ENCODE data around the gene DVL3.
"Not testable (repeated sequence)": the region's sequence is repeated elsewhere in the genome, so short reads cannot be mapped to it uniquely, and the experiment has no call there.

DVL3 gene

DNA sequence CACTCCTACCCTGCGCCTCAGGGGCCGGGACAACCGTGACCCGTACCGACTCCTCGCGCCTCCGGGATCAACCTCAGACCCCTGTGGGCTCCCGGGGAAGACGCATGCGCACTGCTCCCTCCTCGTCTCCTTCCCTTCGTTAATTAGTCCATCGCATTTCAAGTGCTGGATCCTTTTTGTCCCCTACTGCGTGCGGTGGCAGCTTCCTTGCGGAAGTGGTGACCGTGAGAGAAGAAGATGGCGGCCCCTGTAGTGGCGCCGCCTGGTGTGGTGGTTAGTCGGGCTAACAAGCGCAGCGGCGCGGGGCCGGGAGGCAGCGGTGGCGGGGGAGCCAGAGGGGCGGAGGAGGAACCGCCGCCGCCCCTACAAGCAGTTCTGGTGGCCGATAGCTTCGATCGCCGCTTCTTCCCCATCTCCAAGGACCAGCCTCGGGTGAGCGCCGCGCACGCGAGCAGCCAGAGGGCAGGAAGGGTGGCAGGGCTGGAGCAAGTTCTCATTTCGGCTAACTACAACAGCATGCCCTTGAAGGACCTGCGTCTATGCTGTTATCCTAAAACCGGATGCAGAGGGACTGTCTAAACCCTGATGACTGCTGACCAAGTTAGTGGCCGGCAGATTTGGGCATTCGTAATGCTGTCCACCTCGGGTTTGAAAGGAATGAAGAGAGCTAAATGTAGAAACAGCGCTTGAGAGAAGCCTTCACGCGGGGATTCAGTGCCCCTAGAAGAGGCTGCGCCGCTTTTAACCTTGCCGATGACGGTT is 19.8 kb upstream of the DVL3 start, which contains the start of gene EIF2B5:
EIF2B5 (plus strand) TSS at position 210 of the 762 bp plus-strand sequence; CDS start at position 238, 28 bp downstream.
- peak within 1 kb of the TSS; percentile 93 to 99 for H3K4me3 ChIP-seq (ENCODE audit: low read length in 2 of 2)
- H3K9ac ChIP-seq (ENCODE audit: low read length in 2 of 2) = peak within 1 kb of the TSS; percentile 88 to 98
- H3K9me3 ChIP-seq (ENCODE audit: control insufficient read depth in 2 of 2, low read length in 2 of 2) = no peaks in the 10 kb centered on the region
- peaks cover 28% of the 10 kb centered on the region for H3K4me1 ChIP-seq (ENCODE audit: control insufficient read depth, insufficient read depth, low read length)
- no peaks in the 10 kb centered on the region for H3K27me3 ChIP-seq (ENCODE audit: control insufficient read depth in 1 of 2, insufficient read depth in 2 of 2, low read length in 2 of 2)
- peak within 1 kb of the TSS; percentile 79 for H3K27ac ChIP-seq (ENCODE audit: low read length)
- peaks cover 4 to 7% of the 10 kb centered on the region in 2 donors for H3K36me3 ChIP-seq (ENCODE audit: control insufficient read depth in 2 of 2, insufficient read depth in 2 of 2, low read length in 2 of 2)

DNA sequence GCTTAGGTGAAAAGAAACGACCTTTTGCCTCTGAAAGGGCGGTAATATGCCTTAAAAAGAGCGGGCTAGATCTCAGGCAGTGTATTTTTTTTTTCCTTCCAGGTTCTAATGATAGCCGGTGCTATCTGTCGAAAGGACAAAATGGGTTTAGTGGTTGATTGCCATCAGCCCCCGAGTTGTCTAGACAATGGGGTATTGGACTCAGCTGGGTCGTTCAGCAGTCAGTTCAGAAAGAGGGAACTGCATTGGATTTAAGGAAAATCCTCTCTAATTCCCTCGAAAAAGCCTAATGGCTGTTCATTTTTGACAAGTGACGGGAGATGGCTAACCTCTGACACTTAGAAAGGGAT is 19.3 kb upstream of the DVL3 start:
- H3K27ac ChIP-seq (ENCODE audit: low read length) = peak overlapping the region; percentile 79

DNA sequence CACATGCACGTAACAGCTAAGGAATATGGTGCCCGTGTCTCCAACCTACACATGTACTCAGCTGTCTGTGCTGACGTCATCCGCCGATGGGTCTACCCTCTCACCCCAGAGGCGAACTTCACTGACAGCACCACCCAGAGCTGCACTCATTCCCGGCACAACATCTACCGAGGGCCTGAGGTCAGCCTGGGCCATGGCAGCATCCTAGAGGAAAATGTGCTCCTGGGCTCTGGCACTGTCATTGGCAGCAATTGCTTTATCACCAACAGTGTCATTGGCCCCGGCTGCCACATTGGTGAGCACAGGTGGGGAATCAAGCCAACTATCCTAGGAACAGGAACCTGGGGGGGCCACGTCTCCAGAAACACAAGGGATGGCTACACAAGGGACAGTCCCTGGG is 14.7 kb upstream of the DVL3 start:
- no peaks in the 10 kb centered on the region for H3K27me3 ChIP-seq (ENCODE audit: control insufficient read depth in 1 of 2, insufficient read depth in 2 of 2, low read length in 2 of 2)
- H3K4me1 ChIP-seq (ENCODE audit: control insufficient read depth, insufficient read depth, low read length) = peaks cover 21% of the 10 kb centered on the region
- H3K36me3 ChIP-seq (ENCODE audit: control insufficient read depth in 2 of 2, insufficient read depth in 2 of 2, low read length in 2 of 2) = peaks cover 49 to 51% of the 10 kb centered on the region in 2 donors
- no peaks in the 10 kb centered on the region for H3K9me3 ChIP-seq (ENCODE audit: control insufficient read depth in 2 of 2, low read length in 2 of 2)
- no peak overlapping the region for H3K9ac ChIP-seq (ENCODE audit: low read length in 2 of 2)
- no peak overlapping the region for H3K27ac ChIP-seq (ENCODE audit: low read length)
- no peak overlapping the region for H3K4me3 ChIP-seq (ENCODE audit: low read length in 2 of 2)

More for the DNA sequence above, 19.3 kb upstream of the DVL3 start:
- Histone ChIP-seq H3K4me1 (ENCODE audit: control insufficient read depth, insufficient read depth, low read length) (peaks cover 28% of the 10 kb centered on the region), H3K9ac (ENCODE audit: low read length in 2 of 2) (peak overlapping the region; percentile 88 to 98), H3K27me3 (ENCODE audit: control insufficient read depth in 1 of 2, insufficient read depth in 2 of 2, low read length in 2 of 2) (no peaks in the 10 kb centered on the region), H3K4me3 (ENCODE audit: low read length in 2 of 2) (peak overlapping the region; percentile 93 to 99), H3K36me3 (ENCODE audit: control insufficient read depth in 2 of 2, insufficient read depth in 2 of 2, low read length in 2 of 2) (peaks cover 9 to 11% of the 10 kb centered on the region in 2 donors), H3K9me3 (ENCODE audit: control insufficient read depth in 2 of 2, low read length in 2 of 2) (no peaks in the 10 kb centered on the region)

DNA sequence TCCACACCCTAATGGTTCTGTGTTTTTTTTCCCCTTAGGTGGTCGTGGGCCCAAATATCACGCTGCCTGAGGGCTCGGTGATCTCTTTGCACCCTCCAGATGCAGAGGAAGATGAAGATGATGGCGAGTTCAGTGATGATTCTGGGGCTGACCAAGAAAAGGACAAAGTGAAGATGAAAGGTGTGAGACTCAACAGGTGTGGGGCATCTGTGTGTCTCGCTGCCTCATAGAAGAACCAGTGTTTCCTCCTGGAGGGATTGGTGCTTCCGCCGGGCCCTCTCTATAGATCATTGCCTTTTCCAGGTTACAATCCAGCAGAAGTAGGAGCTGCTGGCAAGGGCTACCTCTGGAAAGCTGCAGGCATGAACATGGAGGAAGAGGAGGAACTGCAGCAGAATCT is 13.0 kb upstream of the DVL3 start:
- H3K27me3 ChIP-seq (ENCODE audit: control insufficient read depth in 1 of 2, insufficient read depth in 2 of 2, low read length in 2 of 2) = no peaks in the 10 kb centered on the region
- H3K4me1 ChIP-seq (ENCODE audit: control insufficient read depth, insufficient read depth, low read length) = peaks cover 7% of the 10 kb centered on the region
- H3K9ac ChIP-seq (ENCODE audit: low read length in 2 of 2) = no peak overlapping the region
- H3K27ac ChIP-seq (ENCODE audit: low read length) = no peak overlapping the region
- no peaks in the 10 kb centered on the region for H3K9me3 ChIP-seq (ENCODE audit: control insufficient read depth in 2 of 2, low read length in 2 of 2)
- H3K36me3 ChIP-seq (ENCODE audit: control insufficient read depth in 2 of 2, insufficient read depth in 2 of 2, low read length in 2 of 2) = peaks cover 52 to 56% of the 10 kb centered on the region in 2 donors
- no peak overlapping the region for H3K4me3 ChIP-seq (ENCODE audit: low read length in 2 of 2)

DNA sequence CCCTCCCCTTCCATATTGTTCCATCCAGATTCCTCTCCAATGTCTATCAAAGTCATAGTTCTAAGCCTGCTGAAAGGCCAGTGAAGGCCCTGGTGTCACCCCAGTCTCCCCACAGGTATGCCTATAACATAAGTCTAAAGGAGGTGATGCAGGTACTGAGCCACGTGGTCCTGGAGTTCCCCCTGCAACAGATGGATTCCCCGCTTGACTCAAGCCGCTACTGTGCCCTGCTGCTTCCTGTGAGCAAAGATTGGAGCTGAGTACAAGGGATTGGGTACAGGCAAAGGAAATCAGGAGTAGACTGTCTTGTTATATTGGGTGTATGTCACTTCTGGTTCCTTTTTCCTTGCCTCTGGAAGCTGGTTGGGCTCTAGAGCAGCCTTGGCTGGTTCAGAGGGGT is 11.8 kb upstream of the DVL3 start:
- Histone ChIP-seq H3K27ac (ENCODE audit: low read length) (no peak overlapping the region), H3K9me3 (ENCODE audit: control insufficient read depth in 2 of 2, low read length in 2 of 2) (no peaks in the 10 kb centered on the region), H3K4me1 (ENCODE audit: control insufficient read depth, insufficient read depth, low read length) (peaks cover 4% of the 10 kb centered on the region), H3K9ac (ENCODE audit: low read length in 2 of 2) (no peak overlapping the region), H3K27me3 (ENCODE audit: control insufficient read depth in 1 of 2, insufficient read depth in 2 of 2, low read length in 2 of 2) (no peaks in the 10 kb centered on the region), H3K4me3 (ENCODE audit: low read length in 2 of 2) (no peak overlapping the region), H3K36me3 (ENCODE audit: control insufficient read depth in 2 of 2, insufficient read depth in 2 of 2, low read length in 2 of 2) (peaks cover 52 to 55% of the 10 kb centered on the region in 2 donors)

DNA sequence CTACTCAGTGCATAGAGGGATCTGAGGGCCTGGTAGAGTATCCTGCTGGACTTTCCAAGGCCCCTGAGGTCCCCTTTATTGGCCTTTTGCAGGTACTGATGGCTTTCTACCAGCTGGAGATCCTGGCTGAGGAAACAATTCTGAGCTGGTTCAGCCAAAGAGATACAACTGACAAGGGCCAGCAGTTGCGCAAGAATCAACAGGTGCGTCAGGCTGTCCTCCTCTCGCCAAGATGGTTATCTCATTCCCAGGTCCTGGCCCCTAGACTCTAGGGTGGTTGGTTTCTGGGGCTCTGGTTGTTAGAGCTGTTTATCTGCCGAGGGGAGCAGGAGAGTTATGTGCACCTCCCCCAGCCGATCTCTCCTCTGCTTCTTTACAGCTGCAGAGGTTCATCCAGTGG is 10.7 kb upstream of the DVL3 start:
- Histone ChIP-seq H3K27me3 (ENCODE audit: control insufficient read depth in 1 of 2, insufficient read depth in 2 of 2, low read length in 2 of 2) (no peaks in the 10 kb centered on the region), H3K36me3 (ENCODE audit: control insufficient read depth in 2 of 2, insufficient read depth in 2 of 2, low read length in 2 of 2) (peaks cover 52% of the 10 kb centered on the region in 2 donors), H3K4me3 (ENCODE audit: low read length in 2 of 2) (no peak overlapping the region), H3K9me3 (ENCODE audit: control insufficient read depth in 2 of 2, low read length in 2 of 2) (no peaks in the 10 kb centered on the region), H3K27ac (ENCODE audit: low read length) (no peak overlapping the region), H3K9ac (ENCODE audit: low read length in 2 of 2) (no peak overlapping the region), H3K4me1 (ENCODE audit: control insufficient read depth, insufficient read depth, low read length) (peaks cover 4% of the 10 kb centered on the region)

DNA sequence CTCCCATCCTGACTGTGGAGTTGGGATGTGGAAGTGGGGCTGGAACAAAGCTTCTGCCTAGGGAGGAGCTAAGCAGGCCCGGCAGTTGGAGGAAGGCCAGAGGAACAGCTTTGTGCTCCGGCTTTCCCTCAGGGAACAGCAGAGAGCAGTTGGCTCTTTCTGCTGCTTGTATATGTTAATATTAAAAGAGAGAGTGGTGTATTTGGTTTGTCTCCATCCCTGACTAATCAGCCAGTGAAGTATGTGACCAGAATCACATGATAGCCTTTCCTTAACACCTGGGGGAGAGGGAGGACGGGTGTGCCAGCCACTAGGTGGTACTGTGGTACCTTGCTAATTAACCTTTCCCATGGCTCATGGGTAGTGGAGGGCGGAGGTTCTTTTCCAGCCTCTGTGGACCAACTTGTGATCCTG is 10.1 kb upstream of the DVL3 start:
- Histone ChIP-seq H3K27me3 (ENCODE audit: control insufficient read depth in 1 of 2, insufficient read depth in 2 of 2, low read length in 2 of 2) (no peaks in the 10 kb centered on the region), H3K9me3 (ENCODE audit: control insufficient read depth in 2 of 2, low read length in 2 of 2) (no peaks in the 10 kb centered on the region), H3K4me1 (ENCODE audit: control insufficient read depth, insufficient read depth, low read length) (peaks cover 4% of the 10 kb centered on the region), H3K4me3 (ENCODE audit: low read length in 2 of 2) (no peak overlapping the region), H3K27ac (ENCODE audit: low read length) (no peak overlapping the region), H3K36me3 (ENCODE audit: control insufficient read depth in 2 of 2, insufficient read depth in 2 of 2, low read length in 2 of 2) (peaks cover 51 to 53% of the 10 kb centered on the region in 2 donors), H3K9ac (ENCODE audit: low read length in 2 of 2) (peak overlapping the region in 1 of 2 donors; percentile 36)

DNA sequence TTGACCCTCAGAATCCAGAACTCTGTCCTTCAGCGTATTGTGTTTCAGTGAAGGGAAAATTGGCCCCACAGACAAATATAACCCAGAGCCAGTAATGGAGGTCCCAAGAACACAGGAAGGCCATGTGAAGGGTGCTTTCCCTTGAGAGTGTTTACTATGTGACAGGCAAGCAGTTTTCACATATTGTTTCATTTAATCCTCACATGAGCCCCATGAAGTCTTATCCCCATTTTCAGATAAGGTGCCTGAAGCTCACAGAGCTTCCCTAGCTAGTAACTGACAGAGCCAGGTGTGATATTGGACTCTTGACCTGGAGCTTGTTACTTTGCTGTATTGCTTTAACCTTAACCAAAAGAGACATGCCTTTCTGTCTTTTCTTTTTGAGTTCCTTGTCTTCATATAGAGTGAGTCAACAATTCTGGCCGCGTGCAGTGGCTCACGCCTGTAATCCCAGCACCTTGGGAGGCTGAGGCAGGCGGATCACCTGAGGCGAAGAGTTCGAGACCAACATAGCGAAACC is 9.4 kb upstream of the DVL3 start:
- Histone ChIP-seq H3K9ac (ENCODE audit: low read length in 2 of 2) (no peak overlapping the region), H3K36me3 (ENCODE audit: control insufficient read depth in 2 of 2, insufficient read depth in 2 of 2, low read length in 2 of 2) (peaks cover 44 to 47% of the 10 kb centered on the region in 2 donors), H3K27ac (ENCODE audit: low read length) (no peak overlapping the region), H3K27me3 (ENCODE audit: control insufficient read depth in 1 of 2, insufficient read depth in 2 of 2, low read length in 2 of 2) (no peaks in the 10 kb centered on the region), H3K4me1 (ENCODE audit: control insufficient read depth, insufficient read depth, low read length) (peaks cover 4% of the 10 kb centered on the region), H3K4me3 (ENCODE audit: low read length in 2 of 2) (no peak overlapping the region), H3K9me3 (ENCODE audit: control insufficient read depth in 2 of 2, low read length in 2 of 2) (no peaks in the 10 kb centered on the region)

DNA sequence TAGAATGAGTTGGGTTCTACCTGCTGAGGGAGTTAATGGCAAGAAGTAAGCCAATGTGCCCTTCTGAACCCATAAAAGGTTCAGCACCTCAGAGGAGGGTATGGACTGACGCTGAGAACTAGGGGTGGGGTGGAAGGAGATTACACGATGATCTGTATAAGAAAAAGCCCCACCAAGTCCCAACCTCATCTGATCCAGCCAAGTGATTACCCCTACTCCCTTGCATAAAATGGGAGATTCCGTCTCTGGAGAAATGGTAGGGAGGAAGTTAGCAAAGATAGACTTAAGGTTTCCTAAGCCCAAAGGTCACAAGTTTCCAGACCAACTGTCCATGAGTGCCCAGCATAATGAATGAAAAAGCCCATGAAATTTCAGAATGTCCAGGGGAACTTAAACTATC is 7.1 kb upstream of the DVL3 start:
- H3K4me1 ChIP-seq (ENCODE audit: control insufficient read depth, insufficient read depth, low read length) = peaks cover 4% of the 10 kb centered on the region
- no peak overlapping the region for H3K9ac ChIP-seq (ENCODE audit: low read length in 2 of 2)
- no peak overlapping the region for H3K4me3 ChIP-seq (ENCODE audit: low read length in 2 of 2)
- peaks cover 24 to 27% of the 10 kb centered on the region in 2 donors for H3K36me3 ChIP-seq (ENCODE audit: control insufficient read depth in 2 of 2, insufficient read depth in 2 of 2, low read length in 2 of 2)
- no peak overlapping the region for H3K27ac ChIP-seq (ENCODE audit: low read length)
- H3K27me3 ChIP-seq (ENCODE audit: control insufficient read depth in 1 of 2, insufficient read depth in 2 of 2, low read length in 2 of 2) = no peaks in the 10 kb centered on the region
- no peaks in the 10 kb centered on the region for H3K9me3 ChIP-seq (ENCODE audit: control insufficient read depth in 2 of 2, low read length in 2 of 2)

DNA sequence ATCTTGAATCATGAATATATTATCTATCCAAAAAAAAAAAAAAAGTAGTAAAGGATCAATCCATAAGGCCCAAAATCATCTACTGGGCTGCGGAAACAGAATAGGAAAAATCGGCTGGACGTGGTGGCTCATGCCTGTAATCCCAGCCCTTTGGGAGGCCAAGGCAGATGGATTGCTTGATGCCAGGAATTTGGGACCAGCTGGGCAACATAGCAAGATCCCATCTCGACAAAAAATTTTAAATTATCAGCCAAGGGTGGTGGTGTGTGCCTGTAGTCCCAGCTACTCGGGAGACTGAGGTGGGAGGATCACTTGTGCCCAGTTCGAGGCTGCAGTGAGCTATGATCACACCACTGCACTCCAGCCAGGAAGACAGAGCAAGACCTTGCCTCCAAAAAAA is 6.1 kb upstream of the DVL3 start:
- Histone ChIP-seq H3K36me3 (ENCODE audit: control insufficient read depth in 2 of 2, insufficient read depth in 2 of 2, low read length in 2 of 2) (peaks cover 14 to 16% of the 10 kb centered on the region in 2 donors), H3K27ac (ENCODE audit: low read length) (no peak overlapping the region), H3K4me3 (ENCODE audit: low read length in 2 of 2) (no peak overlapping the region), H3K4me1 (ENCODE audit: control insufficient read depth, insufficient read depth, low read length) (peaks cover 6% of the 10 kb centered on the region), H3K27me3 (ENCODE audit: control insufficient read depth in 1 of 2, insufficient read depth in 2 of 2, low read length in 2 of 2) (no peaks in the 10 kb centered on the region), H3K9ac (ENCODE audit: low read length in 2 of 2) (no peak overlapping the region), H3K9me3 (ENCODE audit: control insufficient read depth in 2 of 2, low read length in 2 of 2) (no peaks in the 10 kb centered on the region)

DNA sequence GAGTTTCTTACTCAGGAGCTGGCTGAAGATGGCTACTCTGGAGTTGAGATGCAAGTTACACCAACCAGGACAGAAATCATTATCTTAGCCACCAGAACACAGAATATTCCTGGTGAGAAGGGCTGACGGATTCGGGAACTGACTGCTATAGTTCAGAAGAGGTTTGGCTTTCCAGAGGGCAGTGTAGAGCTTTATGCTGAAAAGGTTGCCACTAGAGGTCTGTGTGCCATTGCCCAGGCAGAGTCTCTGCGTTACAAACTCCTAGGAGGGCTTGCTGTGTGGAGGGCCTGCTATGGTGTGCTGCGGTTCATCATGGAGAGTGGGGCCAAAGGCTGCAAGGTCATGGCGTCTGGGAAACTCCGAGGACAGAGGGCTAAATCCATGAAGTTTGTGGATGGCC is 5.4 kb upstream of the DVL3 start:
- not testable (repeated sequence) for H3K9me3 ChIP-seq (ENCODE audit: control insufficient read depth in 2 of 2, low read length in 2 of 2); H3K9ac ChIP-seq (ENCODE audit: low read length in 2 of 2); H3K36me3 ChIP-seq (ENCODE audit: control insufficient read depth in 2 of 2, insufficient read depth in 2 of 2, low read length in 2 of 2); H3K4me3 ChIP-seq (ENCODE audit: low read length in 2 of 2); H3K27ac ChIP-seq (ENCODE audit: low read length); H3K27me3 ChIP-seq (ENCODE audit: control insufficient read depth in 1 of 2, insufficient read depth in 2 of 2, low read length in 2 of 2)
- H3K4me1 ChIP-seq (ENCODE audit: control insufficient read depth, insufficient read depth, low read length) = peaks cover 10% of the 10 kb centered on the region

Data from stomach smooth muscle (tissue), 2 donors.